GM18508 (cell line): ENCODE measurements around the gene DUSP18.
A peak's percentile ranks its signal among the peaks of the same experiment; 100 is the strongest.
"Not testable (repeated sequence)": the region's sequence is repeated elsewhere in the genome, so short reads cannot be mapped to it uniquely, and the experiment has no call there.

Source experiments
- ATAC-seq: cut with Tn5 transposase; IDR thresholded peaks from one replicate; pipeline ENCODE4 v1.9.1; 2021; ENCODE audit warnings: moderate number of reproducible peaks; ENCODE audit not compliant: insufficient read depth, unreplicated experiment

The DUSP18 gene

DNA sequence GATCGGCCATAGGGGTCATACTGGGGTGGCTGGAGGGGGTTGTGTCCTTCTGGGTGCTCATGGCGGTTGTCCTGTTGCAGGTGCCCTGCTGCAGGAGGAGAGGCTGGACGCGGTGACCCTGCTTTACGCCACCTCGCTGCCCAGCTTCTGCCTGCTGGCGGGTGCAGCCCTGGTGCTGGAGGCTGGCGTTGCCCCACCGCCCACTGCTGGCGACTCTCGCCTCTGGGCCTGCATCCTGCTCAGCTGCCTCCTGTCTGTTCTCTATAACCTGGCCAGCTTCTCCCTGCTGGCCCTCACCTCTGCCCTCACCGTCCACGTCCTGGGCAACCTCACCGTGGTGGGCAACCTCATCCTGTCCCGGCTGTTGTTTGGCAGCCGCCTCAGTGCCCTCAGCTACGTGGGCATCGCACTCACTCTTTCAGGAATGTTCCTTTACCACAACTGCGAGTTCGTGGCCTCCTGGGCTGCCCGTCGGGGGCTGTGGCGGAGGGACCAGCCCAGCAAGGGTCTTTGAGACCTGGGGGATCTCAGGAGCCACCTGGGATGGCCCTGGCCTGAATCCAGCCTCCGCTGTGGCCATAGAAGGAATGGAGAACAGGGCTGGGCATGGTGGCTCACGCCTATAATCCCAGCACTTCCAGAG is 21.0 kb downstream of the DUSP18 start:
- ATAC-seq, result no peak

GRCh38 chr22:30643055-30643875 is 24.4 kb downstream of the DUSP18 start:
- no peak for ATAC-seq

- no peak for ATAC-seq
These were observed 26.7 kb downstream of the DUSP18 start for GRCh38 chr22:30640839-30641430.

DNA sequence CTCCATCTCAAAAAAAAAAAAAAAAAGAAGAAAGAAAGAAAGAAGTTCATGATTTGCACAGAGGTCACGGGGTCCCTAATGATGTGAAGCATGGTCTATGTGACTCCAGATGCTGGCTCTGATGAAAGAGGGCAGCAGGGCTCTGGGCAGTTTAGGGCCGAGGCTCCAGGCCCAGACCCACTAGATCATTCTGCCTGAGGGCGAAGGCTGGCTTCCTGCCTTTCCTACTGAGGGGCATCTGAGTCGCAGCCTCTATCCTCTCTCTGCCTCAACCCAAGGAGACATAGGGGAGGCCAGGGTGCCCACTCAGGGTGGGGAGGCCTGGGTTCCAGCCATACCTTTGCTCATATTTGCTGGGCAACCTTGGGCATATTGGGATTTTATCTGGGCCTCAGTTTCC is 27.3 kb downstream of the DUSP18 start:
- no peak for ATAC-seq

DNA sequence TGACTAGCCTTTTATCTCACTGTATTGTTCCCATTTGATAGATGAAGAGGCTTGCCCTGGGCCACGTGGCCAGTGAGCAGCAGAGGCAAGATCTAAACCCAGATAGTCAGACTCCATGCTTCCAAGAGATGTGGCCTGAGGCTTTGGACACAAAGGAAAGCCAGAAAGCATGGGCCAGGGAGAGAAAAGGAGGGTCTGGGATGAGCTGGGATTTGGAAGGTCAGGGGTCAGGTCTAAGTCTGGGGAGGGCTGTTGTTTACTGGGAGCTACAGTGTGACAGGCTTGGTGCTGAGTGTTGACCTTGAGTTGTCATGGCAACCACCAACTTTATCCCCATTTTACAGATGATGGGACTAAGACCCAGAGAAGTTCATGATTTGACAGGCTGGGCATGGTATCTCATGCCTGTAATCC is 30.0 kb downstream of the DUSP18 start:
- no peak for ATAC-seq

DNA sequence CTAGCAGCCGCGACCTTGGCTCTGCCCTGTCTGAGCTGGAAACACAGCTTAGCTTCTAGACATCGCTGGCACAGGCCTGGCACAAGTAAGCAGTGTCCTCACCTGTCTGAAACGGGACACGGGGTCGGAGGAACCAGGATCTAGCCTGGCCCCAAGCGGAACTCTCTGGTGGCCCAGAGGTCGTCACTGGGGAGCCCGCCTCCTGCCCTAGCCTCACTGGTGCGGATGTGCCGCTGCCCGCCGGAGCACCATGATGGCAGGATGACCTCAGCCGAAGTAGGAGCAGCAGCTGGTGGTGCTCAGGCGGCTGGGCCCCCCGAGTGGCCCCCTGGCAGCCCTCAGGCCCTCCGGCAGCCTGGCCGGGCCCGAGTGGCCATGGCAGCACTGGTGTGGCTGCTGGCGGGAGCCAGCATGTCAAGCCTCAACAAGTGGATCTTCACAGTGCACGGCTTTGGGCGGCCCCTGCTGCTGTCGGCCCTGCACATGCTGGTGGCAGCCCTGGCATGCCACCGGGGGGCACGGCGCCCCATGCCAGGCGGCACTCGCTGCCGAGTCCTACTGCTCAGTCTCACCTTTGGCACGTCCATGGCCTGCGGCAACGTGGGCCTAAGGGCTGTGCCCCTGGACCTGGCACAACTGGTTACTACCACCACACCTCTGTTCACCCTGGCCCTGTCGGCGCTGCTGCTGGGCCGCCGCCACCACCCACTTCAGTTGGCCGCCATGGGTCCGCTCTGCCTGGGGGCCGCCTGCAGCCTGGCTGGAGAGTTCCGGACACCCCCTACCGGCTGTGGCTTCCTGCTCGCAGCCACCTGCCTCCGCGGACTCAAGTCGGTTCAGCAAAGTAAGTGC is 31.2 kb downstream of the DUSP18 start:
- no peak for ATAC-seq

DNA sequence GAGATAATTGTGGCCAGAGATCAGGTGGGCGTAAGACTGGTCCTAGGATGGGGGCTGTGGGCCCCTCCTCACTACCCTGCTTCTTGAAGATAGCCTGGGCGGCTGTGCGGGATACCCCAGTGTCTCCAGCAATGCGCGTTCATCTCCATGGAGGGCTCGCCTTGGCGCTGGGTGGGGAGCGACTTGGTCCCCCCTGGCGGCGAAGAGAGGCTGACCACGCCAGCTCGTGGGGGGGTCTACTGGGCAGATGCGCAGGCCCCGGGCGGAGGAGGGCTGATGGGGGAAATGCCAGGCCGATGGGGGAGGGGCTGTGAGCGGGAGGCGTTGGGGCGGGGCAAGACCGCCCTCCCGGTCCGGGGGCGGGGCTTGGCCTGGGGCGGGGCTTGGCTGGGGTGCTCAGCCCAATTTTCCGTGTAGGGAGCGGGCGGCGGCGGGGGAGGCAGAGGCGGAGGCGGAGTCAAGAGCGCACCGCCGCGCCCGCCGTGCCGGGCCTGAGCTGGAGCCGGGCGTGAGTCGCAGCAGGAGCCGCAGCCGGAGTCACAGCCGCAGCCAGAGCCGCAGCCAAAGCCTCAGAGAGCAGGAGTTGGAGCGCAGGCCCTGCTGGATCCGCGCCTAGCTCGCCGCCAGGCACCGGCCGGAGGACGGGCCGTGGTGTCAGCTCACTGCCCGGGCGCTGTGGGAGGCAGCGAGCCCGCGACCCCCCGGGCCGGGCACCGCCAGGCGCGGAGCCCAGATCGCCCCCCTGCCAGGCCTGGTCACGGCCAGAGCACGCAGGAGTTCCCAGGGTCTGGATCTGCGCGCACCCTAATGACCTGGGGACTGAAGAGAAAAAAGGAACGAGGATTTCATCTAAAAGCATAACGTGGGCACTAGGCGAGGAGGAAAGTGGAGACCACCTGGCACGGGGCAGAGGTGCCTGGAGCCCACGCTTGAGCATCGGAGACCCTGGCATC is 32.1 kb downstream of the DUSP18 start, which contains the start of gene SLC35E4:
TSS of gene SLC35E4 (plus strand) at position 509 of the 953 bp plus-strand sequence. CDS start 670 bp downstream, outside the sequence.
- ATAC-seq, result peak; percentile 17

- peak; percentile 55 for ATAC-seq
These were observed 33.0 kb downstream of the DUSP18 start for GRCh38 chr22:30634471-30635233.

- not testable (repeated sequence) for ATAC-seq
These were observed 36.2 kb downstream of the DUSP18 start for GRCh38 chr22:30631469-30631868.

DNA sequence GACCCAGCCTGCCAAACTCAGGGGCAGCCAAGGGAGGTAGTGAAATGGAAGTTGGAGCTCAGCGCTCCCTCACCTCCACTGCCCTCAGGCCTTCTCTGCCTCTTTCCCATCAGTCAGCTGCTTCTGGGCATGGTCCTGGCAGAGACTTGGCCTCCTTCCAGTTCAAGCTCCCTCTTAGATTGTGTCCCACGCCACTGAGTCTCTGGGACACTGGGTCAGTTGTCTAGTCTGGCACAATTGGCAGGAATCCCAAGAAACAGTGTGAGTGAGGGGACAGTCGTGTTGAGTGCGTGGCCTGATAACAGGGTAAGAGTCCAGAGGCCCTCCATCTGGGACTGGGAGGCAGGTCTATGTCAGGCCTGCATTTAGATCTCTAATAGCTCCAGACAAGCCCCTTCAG is 39.2 kb downstream of the DUSP18 start:
- no peak for ATAC-seq

GRCh38 chr22:30627471-30627870 is 40.2 kb downstream of the DUSP18 start:
- no peak for ATAC-seq

DNA sequence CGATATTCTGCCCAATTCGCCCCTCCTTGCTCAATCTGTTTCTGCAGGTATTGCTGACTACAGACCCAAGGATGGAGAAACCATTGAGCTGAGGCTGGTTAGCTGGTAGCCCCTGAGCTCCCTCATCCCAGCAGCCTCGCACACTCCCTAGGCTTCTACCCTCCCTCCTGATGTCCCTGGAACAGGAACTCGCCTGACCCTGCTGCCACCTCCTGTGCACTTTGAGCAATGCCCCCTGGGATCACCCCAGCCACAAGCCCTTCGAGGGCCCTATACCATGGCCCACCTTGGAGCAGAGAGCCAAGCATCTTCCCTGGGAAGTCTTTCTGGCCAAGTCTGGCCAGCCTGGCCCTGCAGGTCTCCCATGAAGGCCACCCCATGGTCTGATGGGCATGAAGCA is 41.3 kb downstream of the DUSP18 start:
- ATAC-seq, result no peak

GRCh38 chr22:30619909-30620308 is 47.8 kb downstream of the DUSP18 start:
- not testable (repeated sequence) for ATAC-seq

DNA sequence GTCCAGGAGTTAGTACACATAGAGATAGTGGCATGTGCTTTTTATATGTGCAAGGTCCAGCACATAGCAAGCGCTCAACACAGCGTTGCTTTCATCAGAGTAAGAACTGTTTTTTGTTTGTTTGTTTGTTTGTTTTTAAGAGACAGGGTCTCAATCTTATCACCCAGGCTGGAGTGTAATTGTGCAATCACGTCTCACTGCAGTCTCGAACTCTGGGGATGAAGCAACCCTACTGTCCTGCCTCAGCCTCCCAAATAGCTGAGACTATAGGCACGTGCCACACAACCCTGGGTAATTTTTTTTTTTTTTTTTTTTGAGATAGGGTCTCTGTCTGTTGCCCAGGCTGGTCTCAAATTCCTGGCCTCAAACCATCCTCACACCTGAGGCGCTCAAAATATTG is 49.9 kb downstream of the DUSP18 start:
- no peak for ATAC-seq

DNA sequence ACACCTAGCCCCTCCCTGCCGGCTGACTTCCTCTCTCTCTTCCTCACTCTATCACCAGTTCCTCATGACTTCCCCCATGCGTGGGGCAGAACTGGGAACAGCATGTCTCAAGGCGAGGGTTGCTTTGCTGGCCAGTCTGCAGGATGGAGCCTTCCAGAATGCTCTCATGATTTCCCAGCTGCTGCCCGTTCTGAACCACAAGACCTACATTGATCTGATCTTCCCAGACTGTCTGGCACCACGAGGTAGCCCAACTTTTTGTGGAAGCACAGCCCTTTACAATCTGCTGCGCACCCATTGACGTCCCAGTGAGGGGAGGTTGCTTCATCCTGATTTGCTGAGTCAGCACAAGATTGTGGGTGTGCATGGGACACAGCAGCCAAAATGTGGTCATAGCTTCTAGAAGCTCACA is 52.1 kb downstream of the DUSP18 start:
- no peak for ATAC-seq

GRCh38 chr22:30614879-30615278 is 52.8 kb downstream of the DUSP18 start:
- ATAC-seq, result no peak

- ATAC-seq, result no peak
These were observed 53.4 kb downstream of the DUSP18 start for GRCh38 chr22:30614268-30614667.

- ATAC-seq, result no peak
These were observed 54.9 kb downstream of the DUSP18 start for GRCh38 chr22:30612789-30613188.
